NCI-H187 treated with DMSO at 0.1 percent for 48 hours (cell line): Measurements from ENCODE around the gene DIPK1A.
"Not testable (repeated sequence)": the region's sequence is repeated elsewhere in the genome, so short reads cannot be mapped to it uniquely, and the experiment has no call there.

Experiments
- DNase-seq: peaks from one replicate; lab custom pipeline; 2025; lab: John Stamatoyannopoulos, UW

The DIPK1A gene

DNA sequence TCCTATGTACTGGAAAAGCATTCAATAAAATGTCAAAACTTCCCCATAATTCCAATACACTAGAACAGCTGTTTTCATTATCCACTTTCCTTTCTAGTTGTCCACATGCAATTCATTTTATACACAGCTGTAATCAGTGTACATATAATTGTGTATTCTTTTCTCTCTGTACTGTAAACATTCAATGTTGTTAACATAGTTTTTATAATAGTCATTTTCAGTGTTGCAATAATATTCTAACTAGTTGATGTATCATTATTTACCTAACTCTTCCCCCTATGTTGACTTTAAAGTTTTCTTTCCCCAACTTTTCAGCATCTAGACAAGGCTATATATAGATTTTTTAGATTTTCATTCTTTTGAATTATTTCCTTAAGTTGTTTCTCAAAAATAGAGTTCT, 44.4 kb downstream of the DIPK1A start:
- no peak for DNase-seq

DNA sequence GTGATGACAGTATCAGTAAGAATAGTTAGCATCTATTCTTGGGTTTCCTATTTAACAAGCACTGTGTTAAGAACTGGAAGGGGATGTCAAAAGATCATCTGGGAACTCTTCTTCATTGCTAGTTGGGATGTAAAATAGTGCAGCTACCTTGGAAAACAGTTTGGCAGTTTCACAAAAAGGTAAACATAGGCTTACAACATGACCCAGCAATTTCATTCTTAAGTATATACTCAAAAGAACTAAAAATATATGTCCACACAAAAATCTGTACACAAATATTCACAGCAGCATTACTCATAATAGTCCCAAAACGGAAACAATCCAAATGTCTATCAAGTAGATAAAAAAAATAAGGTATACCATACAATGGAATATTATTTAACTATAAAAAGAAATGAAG, 45.7 kb downstream of the DIPK1A start:
- no peak for DNase-seq

DNA sequence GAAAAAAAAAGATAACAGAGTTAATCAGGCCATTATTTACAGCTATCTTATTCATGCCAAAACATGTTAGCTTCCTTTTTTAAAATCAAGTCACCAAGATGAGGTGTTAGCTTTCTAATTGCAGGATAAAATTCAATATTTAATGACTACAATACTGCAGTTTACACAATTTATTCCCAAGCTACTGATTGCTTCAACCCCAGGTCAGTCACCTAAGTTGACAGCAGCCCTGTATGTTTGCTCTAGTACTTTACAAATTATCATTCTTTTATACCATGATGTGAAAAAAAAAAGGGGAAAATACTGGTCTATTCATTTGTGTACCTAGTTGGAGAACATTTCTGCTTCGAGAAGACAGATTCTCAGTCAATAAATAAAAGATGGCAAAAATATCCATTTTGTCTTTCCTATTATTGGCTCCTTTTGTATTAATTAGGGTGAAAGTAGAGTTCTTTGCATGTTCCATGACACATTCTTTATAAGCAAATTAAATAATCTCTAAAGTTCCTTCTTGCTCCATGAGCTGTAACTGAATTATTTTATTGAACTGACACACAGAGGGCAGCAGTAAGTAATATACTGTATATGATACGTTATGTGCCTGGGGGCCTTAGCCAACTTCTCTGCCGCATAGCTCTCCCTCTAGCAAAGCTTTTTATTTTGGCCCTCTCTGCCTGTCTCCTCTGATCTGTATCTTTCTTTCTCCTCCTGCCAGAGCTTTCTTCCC, 48.0 kb downstream of the DIPK1A start:
- DNase-seq: no peak

DNA sequence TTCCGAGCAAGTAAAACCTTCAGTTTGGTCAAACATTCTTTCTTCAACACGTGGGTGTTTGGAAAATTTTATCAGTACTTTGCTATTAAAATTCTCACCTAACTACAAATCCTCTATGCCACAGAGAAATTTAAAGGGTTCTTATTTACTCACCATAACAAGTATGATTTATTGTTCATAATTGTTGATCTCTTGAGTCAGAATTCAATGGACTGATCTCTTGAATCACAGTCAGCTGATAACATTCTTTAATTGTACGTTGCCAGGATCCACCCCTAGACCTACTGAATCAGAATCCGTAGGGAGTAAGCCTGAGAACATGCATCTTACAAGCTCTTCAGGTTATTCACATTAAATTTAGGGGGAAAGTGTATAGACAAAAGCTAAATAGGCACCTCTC, 51.2 kb downstream of the DIPK1A start:
- DNase-seq: no peak

DNA sequence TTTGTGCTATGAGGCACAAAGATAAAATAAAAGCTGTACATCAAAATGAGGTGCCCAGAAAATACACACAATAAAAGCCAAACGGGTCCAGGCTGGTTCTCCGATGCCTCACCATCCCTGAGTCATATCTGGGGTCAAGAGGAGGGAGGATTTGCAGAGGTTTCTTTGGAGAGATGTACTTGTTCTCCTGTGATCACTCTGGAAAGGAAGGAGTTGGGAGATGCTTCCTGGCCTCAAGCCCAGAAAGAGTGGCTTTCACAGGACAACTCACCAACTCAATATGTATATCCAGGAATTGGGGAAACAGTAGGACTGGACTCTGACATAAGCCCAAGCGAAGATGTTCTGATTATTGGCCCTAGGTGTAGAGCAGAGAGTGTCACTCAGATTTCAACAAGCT, 51.9 kb downstream of the DIPK1A start:
- DNase-seq: no peak

DNA sequence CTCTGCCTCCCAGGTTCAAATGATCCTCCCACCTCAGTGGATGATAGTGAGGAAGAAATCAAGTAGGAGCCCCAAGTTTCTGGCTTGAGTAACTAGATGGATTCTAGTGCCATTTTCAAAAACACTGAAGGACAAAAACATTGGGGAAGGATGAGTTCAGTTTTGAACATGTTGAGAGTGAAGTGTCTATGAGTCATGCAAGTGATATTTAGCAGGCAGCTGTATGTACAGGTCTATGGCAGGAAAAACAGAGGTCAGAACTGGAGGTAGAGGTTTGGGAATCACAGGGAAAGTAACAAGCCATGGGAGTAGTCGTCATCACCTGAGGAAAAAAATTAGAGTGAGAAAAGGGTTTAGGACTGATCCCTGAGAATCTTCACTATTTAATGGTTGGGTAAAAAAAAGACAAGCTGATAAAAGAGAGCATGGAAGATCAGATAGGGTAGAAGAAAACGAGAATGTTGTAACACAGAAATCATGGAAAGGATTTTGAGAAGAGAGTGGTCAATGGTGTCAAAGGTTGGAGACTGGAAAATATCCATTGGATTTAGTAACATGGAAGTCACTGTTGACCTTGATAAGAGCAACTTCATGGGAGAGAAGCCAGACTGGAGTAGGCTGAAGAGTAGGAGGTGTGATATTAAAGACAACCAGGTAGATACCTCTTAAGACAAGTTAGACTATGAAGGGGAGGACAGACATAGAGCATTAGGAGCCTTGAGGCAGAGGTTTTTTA, 53.1 kb downstream of the DIPK1A start:
- no peak for DNase-seq

DNA sequence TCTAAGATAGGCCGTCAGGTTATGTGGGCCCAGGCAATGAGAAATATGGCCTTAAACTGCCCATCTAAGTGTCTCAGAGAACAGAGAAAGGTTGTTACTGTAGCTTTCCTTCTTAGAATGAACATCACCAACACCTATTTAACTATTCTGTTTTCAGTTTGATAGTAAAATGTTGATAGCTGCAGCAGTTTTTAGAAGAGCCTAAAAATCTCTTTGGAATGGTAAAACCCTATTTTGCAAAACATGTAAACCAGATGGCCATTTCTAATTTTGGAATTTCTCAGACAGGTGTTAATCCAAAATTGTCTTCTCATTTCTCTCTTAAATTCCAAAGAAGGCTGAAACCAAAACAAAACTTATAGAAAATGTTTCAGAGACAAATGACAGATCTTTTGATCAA, 57.5 kb downstream of the DIPK1A start:
- DNase-seq: no peak

DNA sequence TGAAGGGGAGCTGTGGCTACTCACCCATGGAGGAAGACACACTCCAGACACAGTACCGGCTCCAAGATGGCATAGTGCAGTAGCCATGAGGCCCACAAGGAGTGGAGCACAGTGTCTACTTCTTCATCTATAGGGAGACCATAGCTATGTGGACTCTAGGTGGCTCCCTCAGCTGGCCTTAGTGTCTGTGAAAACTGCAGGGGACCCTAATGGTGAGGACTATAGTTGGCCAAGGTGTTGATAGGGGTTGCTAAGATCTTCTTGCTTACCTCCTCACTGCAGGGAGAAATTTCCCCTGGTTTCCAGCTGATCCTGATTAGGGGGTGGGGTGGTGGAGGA, 58.9 kb downstream of the DIPK1A start:
- no peak for DNase-seq

DNA sequence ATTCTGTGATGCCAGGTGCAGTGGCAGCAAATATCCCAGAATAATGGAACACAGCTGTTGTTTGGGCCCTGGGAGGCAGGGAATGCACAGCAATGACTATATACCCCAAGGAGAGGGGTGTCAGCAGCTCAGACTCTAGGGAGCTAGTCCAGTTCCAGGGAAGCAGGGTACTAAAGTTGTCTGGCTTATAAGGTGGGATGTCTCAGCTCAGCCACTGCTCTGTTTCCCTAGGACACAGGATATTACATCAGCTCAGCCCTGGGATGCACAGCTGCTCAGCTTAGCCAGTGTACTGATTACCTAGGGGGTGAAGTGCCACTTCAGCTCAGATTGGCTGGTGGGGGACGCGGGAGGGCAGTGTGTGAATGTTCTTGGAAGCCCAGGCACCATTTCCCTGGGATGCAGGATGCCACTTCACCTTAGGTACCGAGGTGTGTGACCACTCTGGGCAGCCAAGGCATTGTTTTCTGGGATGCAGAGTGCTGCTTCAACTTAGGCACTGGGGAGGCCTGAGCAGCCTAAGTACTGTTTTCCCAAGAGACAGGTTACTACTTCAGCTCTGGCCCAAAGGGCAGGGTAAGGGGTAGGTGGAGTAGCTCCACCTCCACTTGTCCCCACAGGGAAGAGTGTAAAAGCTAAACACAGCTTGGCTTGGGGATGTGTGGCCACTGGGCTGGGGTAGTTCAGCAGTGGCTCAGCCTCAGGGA, 59.4 kb downstream of the DIPK1A start:
- peak; percentile 55 for DNase-seq

DNA sequence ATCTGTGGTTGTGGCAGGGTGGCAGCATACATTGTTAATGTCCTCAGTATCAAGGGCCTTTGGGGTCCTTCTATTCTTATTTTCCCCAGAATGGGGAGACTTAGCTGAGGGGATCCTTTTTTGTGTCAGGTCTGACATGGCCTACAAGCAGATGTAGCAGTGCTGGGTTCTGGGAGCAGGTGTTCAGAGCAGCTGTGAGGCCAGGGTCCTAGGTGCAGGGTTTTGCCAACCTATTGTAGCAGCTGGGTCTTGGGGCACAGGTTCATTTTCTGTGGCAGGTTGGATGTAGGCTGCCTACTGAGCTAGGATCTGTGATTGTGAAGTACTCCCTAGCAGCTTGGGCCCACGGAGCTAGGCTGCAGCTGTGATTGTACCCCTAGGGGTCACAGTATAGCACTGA, 60.1 kb downstream of the DIPK1A start:
- no peak for DNase-seq

DNA sequence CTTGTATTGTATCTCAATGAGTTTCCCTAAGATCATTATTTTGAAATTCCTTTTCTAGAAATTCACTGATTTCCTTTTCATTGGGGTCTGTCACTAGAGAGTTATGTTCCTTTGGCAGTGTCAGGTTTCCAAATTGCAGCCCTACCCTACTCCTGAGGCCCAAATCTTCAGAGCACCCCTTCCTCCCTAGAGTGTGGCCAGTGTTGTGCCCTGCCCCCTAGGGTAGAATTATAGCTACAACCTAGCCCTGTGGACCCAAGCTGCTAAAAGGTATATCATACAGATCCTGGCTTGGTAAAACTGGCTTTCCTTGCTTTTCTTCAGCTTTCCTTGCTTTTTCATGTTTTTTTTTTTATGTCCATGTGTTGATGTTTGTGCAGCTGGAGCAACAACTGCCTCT, 60.7 kb downstream of the DIPK1A start:
- DNase-seq: no peak

DNA sequence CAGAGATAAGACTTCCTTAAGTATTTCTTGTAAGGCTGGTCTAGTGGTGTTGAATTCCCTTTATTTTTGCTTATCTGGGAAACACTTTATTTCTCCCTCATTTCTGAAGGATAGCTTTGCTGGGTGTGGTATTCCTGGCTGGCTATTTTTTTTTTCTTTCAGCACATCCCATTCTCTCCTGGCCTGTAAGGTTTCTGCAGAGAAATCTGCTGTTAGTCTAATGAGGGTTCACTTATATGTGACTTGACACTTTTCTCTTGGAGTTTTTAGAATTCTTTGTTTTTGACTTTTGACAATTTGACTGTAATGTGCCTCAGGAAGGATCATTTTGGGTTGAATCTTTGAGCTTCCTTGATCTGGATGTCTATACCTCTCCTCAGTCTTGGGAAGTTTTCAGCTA, 61.5 kb downstream of the DIPK1A start:
- no peak for DNase-seq

DNA sequence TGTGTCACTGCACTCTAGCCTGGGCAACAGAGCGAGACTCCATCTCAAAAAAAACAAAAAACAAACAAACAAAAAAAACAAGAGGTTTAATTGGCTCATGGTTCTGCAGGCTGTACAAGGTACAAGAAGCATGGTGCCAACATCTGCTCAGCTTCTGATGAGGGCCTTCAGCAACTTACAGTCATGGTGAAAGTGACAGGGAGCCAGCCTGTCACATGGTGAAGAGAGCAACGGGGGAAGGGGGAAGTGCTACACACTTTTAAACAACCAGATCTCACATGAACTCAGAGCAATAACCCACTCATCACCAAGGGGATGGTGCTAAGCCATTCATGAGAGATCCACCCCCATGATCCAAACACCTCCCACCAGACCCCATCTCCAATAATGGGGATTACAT, 63.2 kb downstream of the DIPK1A start:
- DNase-seq: not testable (repeated sequence)

DNA sequence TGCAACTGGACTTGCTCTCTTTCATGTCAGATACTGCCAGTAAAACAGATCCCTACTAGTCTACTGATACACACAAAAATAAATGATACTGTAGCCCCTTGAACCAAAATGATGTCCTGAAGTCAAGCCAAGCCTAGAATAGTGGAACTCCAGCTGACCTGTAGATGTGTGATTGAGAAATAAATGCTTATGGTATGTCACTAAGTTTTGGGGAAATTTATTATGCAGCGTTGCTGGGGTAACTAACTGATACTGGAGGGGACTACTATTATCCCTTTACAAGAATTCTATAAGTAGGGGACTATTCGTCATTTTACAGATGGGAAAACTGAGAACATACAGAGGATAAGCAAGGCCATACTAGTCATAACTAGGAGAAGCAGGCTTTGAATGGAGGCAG, 73.8 kb downstream of the DIPK1A start:
- no peak for DNase-seq

DNA sequence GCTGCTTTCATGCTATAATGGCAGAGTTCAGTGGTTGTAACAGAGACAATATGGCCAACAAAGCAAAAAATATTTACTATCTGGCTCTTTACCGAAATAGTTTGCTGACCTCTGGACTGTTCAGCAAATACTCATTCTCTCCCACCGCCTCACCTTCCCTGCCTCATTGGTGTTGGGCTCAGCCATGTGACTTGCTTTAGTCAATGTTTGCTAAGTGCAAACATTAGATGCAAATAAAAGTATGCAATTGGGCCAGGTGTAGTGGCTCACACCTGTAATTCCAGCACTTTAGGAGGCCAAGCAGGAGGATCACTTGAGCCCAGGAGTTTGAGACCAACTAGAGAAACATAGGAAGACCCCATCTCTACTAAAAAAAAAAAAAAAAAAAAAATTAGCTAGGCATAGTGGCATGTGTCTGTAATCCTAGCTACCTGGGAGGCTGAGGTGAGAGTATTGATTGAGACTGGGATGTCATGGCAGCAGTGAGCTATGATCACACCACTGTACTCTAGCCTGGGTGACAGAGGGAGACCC, 74.3 kb downstream of the DIPK1A start:
- no peak for DNase-seq

DNA sequence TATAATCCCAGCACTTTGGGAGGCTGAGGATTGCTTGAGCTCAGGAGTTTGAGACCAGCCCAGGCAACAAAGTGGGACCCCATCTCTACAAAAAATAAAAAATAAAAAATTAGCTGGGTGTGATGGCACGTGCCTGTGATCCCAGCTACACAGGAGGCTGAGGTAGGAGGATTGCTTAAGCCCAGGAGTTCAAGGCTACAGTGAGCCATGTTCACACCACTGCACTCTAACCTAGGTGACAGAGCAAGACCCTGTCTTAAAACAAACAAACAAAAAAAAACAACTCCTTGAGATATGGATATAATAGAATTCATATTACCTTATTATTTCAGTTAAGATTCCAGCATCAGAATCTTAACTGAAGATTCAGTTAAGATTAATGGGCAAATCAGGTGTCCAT, 77.1 kb downstream of the DIPK1A start:
- no peak for DNase-seq

DNA sequence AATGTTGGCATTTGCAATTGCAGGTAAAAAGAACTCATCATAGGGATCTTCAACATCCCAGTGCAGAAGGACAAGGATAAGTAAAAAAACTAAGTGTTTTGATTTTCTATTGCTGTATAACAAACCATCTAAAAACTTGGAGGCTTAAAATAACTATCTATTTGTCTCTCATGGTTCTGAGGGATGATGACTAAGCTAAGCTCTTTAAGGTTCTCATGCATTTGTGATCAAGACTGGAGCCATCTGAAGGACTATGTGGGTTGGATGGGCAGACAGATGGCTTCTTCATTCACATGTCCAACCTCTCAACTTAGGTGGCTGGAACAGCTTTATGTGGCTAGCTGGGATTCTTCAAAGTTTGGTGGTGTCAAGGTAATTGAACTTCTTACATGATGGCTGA, 78.0 kb downstream of the DIPK1A start:
- DNase-seq: no peak

DNA sequence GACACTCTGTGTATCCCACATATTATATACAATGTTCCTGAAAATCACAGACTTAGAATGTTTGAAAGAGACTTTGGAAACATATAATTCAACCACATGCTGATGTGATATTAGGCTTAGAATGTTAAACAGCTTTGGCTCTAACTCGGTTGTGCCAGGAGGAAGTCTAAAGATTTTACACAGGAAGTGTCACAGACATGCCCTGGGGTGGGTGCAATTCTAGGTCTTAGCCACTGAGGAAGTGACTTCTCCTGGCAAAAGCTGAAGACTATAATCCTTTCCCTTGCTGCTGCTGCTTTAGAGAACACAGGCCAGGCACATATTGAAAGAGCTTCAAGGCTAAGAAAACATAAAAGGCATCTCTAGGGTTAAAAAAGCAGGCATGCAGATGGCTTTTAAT, 78.4 kb downstream of the DIPK1A start:
- no peak for DNase-seq

DNA sequence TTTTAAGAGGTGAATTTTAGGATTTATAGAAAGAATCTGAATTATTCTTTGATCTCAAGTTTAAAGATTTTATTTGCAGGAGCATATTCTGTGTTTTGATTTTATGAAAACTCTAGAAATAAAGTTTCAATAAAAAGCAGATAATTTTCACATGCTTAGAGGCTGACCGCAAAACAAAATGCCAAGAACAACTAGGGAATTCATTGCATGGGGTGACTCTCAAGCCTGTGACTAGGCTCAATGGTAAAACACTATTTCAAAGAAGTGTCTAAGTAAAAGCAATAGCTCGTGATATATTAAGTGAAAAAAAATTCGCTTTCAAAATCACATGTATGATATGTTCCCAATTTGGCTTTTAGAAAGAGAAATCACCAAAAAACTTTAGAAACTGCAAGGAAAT, 79.9 kb downstream of the DIPK1A start:
- no peak for DNase-seq

DNA sequence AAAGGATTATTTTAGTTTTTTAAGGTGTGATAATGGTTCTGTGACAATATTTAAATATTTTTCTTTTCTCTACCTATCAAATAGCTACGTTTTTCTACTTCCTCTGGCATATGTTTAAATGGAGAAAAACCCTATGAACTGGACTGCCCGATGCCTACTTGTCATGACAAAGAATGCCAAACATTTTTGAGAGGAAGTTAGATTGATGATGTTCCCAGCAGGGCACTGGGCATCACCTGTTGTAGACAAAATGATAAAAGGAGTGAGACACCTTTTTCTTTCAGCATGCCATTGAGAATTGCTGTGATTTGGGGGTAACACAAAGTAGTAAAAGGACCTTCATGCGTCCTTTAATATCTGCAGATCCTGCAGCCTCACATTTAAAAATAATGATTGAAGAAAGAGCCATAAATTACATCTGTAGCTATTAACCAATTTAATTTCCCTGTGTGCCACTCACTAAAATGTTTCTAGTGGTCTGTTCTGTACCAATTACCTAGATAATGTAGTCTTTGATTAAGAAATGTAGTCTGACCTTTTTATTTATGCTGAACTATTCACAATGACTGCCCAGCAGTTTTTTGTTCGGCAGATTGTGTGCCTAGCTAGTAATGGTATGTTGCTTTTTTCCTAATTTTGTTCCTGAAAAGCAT, 81.8 kb downstream of the DIPK1A start:
- DNase-seq: no peak

DNA sequence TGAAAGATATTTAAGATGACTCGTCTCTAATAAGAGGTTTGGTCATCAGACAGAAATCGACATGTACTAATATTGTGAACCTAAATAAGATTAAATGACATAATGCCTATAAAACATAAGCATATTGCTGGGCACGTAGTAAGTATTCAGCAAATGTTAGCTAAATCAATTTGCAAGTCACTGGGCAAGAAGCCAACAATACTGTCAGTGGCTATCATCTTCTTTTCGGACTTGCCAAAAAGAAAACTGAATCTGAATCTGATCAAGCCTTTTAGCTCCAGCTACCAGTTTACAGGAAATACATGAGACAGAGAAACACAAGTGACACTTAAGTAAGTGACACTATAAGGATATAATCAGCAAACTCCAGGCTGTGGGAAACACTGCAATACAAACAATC, 83.5 kb downstream of the DIPK1A start:
- no peak for DNase-seq

DNA sequence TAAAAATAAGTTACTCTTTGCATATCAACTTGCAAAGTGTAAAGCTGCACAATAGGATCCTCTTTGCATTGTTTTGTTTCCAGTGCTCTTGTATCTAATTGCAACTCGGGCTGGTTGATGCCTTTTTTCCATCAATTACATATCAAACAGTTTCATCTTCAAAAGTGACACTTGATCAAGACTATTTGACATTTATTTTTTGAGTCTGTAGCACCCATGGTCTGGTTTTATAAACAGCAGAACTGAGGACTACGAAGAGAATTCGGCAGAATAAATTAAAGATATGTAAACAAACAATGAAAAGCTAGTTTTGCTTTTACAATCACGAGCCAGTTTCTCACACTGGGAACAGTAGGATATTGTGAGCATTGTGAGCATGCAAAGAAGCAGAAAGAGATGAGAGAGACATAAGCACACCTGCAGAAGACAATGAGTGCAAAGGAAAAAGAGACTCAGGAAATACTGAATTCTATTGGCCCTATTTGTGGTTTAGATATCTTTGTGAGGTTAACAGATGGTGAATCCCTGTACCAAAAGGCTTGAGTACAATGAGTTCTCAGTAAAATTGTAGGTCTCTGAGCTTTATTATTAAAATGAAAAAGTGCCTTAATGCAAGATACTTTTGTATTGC, 84.1 kb downstream of the DIPK1A start:
- peak; percentile 16 for DNase-seq
